ENCODE results near the gene FYN.

Gene FYN

GRCh38 chr6:111722179-111722731 is 151.0 kb downstream of the FYN start:
- no peak for DNase-seq

- DNase-seq = no peak
Measured at GRCh38 chr6:111721753-111722154, 151.5 kb downstream of the FYN start.

DNA sequence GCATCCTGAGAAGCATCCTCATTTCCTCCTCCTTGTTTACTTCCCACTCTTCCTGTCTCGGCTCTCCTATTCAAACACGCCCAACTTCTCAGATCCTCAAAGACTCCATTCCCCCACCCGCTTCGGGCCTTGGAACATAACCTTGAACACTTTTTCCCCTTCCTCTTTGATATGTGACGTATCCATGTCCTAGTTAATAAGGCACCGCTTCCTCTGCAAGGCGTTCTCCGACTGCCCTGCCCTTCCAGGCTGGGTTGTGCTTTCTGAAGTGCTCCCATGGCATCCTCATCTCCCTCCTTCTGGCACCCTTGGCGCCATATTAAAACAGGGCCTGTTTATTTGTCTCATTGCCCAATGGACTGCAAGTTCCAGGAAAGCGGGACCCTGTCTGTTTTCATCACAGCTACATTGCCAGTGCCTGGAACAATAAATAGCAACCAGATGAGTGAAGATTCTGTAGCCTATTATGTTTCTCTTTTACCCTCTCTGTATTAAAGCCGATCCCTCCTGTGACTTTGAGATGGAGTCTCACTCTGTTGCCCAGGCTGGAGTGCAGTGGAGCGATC is 152.2 kb downstream of the FYN start:
- DNase-seq = no peak

DNA sequence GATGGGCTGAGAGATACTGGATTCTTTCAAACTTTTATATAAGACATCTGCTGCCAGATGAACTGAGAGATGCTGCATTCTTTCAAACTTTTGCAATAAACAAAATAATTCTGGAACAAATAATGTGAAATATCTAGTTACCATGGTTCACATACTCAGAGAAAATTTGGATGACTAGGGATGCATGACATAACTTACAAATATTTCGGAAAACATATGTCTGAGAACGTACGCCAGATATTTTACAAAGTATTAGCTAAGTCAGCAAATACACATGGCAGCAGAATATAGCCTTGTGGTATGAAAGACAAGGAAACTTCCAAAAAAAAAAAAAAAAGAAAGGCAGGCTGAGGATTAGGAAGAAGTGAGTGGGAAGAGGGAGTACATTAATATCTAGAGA is 154.3 kb downstream of the FYN start:
- no peak for DNase-seq

DNA sequence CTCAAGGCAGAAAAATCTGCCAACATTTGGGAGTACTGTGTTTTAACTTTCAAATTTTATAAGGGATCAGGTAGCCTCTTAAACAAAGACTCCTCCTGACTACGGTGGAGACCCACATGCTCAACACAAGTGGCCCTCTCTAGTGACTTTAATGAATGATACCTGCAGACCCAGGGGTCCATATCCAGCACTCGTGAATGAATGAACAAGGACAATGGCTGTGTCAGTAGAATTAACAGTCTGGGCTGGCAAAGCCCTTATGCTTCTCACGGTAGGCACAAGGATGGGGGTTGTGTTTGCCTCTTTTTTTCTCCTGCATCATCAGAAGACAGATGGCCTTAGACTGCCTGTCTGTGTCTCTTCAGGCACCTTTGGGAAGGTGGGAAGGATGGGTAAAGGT is 154.9 kb downstream of the FYN start:
- peak; percentile 65 for DNase-seq

- no peak for DNase-seq
Measured at GRCh38 chr6:111717621-111718020, 155.6 kb downstream of the FYN start.

DNA sequence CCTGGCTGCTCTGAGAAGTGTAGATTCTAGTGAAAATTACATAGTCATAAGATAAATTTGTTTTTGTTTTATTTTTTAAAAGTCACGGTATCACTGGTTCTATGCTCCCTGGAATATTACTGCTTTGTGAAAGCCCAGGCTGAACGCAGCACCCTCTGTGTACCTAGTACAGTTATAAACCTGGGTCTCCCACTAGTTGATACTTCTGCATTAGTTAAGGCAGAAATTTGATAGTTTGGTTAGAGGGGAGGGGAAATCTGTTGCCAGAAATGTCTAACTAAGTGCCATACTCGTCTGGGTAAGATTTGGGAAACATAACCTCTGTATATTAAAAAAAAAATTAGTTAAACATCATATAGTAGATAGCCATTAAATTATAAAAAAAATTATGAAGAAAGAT is 156.9 kb downstream of the FYN start:
- no peak for DNase-seq

GRCh38 chr6:111715321-111715720 is 157.9 kb downstream of the FYN start:
- DNase-seq = peak; percentile 87

DNA sequence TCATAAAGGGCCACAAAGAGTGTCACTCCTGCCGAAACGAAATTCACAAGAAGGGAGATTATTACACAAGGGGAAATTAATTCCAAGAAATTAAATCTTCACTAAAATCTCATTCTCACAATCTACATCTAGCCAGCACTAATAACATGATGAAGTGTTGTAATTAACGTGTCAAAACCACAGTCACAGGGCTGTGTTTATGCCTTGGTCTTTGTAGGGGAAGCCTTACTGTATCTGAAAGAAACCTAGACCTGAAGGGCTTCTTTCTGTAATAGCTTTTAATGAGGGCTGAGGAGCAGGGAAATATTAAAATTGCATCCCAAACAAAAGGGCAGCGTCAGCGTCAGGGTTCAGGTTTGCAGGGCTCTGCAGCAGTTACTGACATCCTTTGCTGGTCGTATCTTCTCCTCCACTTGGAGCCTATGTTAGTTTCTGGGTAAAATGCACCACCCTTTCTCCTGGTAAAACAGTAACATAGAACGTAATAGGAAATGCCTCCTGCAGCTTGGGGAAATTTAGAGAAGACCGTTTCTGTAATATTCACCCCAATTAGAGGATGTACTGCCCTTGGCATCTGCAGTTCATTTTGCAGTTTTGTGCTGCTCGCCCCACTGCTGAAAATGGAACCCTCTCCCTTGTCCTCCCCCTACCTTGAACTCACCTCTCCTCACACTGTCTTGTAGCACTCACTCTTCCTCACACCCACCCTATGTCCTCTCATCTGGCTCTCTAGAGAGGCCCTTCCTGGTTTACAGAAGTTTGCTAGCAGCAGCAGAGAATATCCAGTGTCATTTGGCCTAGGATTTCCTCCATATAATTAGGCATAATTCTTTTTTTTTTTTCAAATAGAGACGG is 158.6 kb downstream of the FYN start:
- no peak for DNase-seq

- no peak for DNase-seq
Measured at GRCh38 chr6:111713811-111714210, 159.4 kb downstream of the FYN start.

- no peak for DNase-seq
Measured at GRCh38 chr6:111713236-111713635, 160.0 kb downstream of the FYN start.

GRCh38 chr6:111711984-111712752 is 161.1 kb downstream of the FYN start:
- DNase-seq = no peak

GRCh38 chr6:111711476-111711875 is 161.8 kb downstream of the FYN start:
- peak; percentile 68 for DNase-seq

DNA sequence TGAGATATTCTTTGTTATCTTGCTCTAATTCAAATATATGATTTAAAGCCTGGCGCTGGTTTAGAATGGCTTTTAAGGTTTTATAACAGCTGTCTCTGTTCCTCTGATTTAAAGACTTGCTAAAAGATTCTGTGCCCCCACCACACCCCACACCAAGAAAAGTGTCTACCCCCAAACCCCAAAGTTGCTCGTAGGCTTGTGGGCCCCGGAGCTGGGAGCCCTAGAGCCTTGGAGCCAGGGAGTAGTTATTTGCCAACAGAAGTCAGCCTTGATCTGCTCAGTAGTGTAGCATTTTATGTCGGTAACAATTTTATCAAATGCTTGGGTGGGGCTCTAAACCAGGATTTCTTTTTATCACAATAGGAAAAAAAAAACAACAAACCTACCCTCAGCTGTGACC is 162.3 kb downstream of the FYN start:
- no peak for DNase-seq

GRCh38 chr6:111710439-111710838 is 162.8 kb downstream of the FYN start:
- DNase-seq = no peak

- DNase-seq = peak; percentile 56
Measured at GRCh38 chr6:111709615-111710398, 163.4 kb downstream of the FYN start.

- no peak for DNase-seq
Measured at GRCh38 chr6:111709201-111709600, 164.1 kb downstream of the FYN start.

GRCh38 chr6:111707773-111708172 is 165.5 kb downstream of the FYN start:
- DNase-seq = no peak

DNA sequence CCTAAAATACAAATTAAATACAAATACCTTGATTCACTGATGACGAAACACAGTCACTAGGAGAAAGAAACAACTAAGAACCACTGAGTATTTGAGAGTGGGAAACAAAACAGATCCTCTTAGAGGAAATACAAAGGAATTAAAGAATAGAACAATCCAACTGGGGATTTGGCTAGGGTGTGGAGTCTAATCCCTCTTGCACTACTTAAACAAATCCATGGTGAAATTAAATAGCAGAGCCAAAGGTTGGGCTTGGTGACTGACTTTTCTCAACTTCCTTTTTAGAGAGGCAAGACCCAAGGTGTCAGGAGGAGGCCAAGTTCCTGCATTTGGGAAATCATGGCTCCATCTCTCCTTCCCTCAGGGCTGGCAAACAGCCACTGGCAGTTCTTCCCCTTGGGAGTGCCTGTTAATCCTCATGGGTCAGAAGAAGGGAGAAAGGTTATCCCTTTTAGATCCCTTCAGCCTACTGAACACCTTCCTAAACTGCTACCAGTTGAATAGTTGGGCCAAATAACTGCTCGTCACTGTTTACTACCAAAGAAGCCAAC is 166.3 kb downstream of the FYN start:
- no peak for DNase-seq

GRCh38 chr6:111703723-111704122 is 169.5 kb downstream of the FYN start:
- DNase-seq = no peak

- no peak for DNase-seq
Measured at GRCh38 chr6:111702268-111702667, 171.0 kb downstream of the FYN start.

DNA sequence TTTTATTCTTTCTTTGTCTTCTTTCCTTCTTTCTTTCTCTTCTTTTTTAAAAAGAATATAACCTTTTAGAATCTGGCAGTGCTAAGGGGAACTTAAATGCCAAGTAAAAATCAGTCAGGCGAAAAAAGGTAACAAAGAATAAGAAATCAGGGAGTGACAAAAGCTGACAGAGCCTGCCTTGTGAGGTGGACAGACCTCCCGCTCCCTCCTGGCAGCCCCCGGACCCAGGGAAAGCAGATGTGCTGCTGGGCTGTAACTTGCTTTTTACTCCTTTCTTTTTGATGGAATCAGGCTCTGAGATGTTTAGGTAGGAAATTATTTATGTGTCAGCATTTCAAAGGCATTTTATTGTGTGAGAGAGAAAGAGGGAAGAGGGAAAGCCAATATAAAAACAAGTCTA is 172.1 kb downstream of the FYN start:
- no peak for DNase-seq
